Measurements from ENCODE around the gene HRAS.

DNA sequence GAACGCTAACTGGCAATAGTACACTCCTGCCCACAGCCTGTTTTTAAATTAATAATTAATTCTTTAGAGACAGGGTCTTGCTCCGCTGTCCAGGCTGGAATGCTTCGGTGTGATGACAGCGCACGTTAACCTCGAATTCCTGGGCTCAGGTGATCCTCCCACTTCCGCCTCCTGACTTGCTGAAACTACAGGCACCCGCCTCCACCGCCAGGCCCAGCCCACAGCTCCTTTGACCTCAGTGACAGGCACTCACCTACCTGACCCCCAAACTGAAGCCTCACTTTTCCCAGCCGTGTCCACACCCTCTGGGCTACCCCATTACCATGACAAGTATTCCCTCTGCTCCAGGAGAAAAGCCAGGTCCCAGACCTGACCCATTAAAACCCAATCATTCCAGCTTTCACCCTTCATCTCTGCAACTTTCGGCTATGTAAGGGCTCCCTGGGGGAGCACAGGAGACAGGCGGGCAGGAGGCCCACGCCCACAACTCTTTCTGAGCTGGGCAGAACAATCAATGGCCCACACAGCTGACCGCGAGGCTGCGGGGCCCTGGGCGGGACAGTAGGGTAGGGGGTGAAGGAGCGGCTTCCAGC is 24.4 kb upstream of the HRAS start:
- TF ChIP-seq, protein P1, sequence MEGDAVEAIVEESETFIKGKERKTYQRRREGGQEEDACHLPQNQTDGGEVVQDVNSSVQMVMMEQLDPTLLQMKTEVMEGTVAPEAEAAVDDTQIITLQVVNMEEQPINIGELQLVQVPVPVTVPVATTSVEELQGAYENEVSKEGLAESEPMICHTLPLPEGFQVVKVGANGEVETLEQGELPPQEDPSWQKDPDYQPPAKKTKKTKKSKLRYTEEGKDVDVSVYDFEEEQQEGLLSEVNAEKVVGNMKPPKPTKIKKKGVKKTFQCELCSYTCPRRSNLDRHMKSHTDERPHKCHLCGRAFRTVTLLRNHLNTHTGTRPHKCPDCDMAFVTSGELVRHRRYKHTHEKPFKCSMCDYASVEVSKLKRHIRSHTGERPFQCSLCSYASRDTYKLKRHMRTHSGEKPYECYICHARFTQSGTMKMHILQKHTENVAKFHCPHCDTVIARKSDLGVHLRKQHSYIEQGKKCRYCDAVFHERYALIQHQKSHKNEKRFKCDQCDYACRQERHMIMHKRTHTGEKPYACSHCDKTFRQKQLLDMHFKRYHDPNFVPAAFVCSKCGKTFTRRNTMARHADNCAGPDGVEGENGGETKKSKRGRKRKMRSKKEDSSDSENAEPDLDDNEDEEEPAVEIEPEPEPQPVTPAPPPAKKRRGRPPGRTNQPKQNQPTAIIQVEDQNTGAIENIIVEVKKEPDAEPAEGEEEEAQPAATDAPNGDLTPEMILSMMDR (IDR thresholded peaks at IDR 0.05) = no peak
- TF ChIP-seq POLR2A (IDR thresholded peaks at IDR 0.05) (no peak), POLR2AphosphoS5 (IDR thresholded peaks at IDR 0.05) (no peak), EP300 (IDR thresholded peaks at IDR 0.05) (no peak)

Measured in gastroesophageal sphincter (tissue), 3 donors.